Neuron (in vitro differentiated cells): ENCODE results near the gene RBM5.

ENCODE experiments used
- H2AFZ ChIP-seq: one replicate; pipeline ENCODE4 v1.6.1; 2013; ENCODE audit warnings: low read depth, mild to moderate bottlenecking, inconsistent platforms, low read length, moderate library complexity
- H3K27me3 ChIP-seq: one replicate; pipeline ENCODE4 v1.6.1; 2013; ENCODE audit warnings: low read length; ENCODE audit not compliant: insufficient read depth
- H3K36me3 ChIP-seq: one replicate; pipeline ENCODE4 v1.6.1; 2013; ENCODE audit warnings: low read length; ENCODE audit not compliant: insufficient read depth
- H3K4me1 ChIP-seq: one replicate; pipeline ENCODE4 v1.6.1; 2013; ENCODE audit warnings: low read length; ENCODE audit not compliant: insufficient read depth
- H3K4me3 ChIP-seq: 2 replicates; pipeline ENCODE4 v1.5.1; 2013; ENCODE audit warnings: mild to moderate bottlenecking, low read length, moderate library complexity
- H3K9me3 ChIP-seq: one replicate; pipeline ENCODE4 v1.6.1; 2013; ENCODE audit warnings: low read length

Gene RBM5

DNA sequence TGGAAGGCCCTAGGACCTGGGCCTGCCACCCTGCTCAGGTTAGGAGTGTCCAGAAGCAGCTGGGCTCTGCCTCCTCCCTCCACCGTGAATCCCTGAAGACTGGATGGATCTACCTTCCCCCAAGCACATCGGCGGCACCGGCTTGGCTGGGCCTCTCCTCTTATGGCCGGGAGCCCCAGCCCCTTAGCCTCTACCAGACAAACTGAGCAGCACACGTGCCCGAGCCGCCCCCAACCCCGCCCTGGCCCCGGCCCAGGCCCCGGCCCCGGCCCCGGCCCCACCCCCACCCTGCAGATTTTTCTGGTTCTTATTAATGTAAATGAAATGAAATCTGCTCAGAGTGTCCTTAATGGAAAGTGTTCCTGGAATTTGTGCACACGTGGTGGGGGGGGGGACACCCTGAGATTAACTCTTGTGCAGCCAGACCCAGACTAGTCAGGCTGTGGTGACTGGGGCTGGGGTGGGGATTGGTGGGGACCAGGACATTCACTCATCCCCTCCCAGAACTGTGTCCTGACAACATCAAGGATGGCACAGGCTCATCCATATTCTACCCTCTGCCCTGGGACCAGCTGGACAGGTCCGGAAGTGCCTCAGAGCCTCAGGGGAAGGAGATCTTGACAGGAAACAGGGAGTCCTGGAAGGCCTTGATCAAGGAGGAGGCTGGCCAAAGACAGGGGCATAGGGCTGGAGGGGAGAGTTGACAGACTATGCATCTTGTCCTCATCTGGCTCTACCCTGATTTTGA is 35.5 kb downstream of the RBM5 start:
- peaks cover 15% of the 10 kb centered on the region for H3K36me3 ChIP-seq
- H3K4me1 ChIP-seq, result peaks cover 17% of the 10 kb centered on the region
- H2AFZ ChIP-seq, result no peak overlapping the region
- no peaks in the 10 kb centered on the region for H3K9me3 ChIP-seq
- no peaks in the 10 kb centered on the region for H3K27me3 ChIP-seq
- no peak overlapping the region for H3K4me3 ChIP-seq

DNA sequence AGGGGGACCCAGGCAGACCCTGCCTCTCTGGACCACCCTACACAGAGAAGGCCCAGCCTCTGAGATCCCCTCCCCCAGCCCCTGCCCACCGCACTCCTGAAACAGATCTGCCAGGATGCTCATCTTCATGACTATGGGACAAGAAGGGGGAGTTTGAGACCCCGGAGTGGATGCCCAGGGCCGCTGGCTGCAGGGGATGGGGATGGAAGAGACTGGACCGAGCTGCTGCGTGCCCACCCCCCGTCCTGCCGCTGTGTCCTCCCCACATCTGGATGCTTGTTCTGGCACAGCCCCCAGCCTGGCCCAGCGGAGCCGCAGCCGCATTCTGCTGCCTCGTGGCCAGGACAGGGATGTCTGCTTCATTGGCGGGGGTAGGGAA is 36.1 kb downstream of the RBM5 start:
- Histone ChIP-seq H3K9me3 (no peaks in the 10 kb centered on the region), H3K4me3 (no peak overlapping the region), H3K27me3 (no peaks in the 10 kb centered on the region), H3K36me3 (peaks cover 11% of the 10 kb centered on the region), H2AFZ (no peak overlapping the region), H3K4me1 (peaks cover 17% of the 10 kb centered on the region)

DNA sequence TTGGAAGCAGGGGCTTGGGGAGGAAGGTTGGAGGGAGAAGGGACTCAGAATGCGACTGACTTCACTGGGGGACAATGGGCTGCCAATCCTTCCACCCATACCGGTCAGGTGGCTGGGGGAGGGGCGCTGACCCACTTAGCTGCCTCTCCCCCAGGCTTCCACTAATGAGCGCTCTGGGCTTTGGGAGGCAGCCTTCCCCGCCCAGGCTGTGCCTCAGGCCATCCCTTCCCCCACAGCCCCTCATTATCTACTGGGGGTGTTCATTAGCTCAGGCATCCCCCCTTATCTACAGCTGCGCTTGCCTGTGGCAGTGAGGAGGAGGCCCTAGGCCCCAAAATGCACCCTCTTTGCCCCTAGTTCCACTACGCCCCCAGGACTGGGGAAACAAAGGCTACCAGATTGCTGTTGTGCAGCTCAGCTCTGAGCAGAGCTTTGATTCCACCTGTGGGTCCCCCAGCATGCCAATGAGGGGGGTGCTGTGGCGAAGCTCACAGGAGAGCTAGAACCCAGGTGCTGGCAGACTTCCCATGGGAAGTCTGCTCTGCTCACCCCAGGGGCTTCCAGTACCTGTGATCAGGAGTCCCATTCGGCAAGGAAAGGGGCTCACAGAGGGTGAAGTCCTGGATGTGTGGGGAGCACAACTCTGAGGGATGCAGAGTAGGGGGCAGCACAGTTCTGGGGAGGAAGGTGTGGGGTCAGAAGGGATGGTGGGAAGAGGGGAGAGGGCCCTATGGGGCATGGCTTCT is 37.0 kb downstream of the RBM5 start:
- Histone ChIP-seq H3K4me3 (no peak overlapping the region), H3K9me3 (no peaks in the 10 kb centered on the region), H2AFZ (no peak overlapping the region), H3K36me3 (peaks cover 2% of the 10 kb centered on the region), H3K4me1 (peaks cover 17% of the 10 kb centered on the region), H3K27me3 (no peaks in the 10 kb centered on the region)

DNA sequence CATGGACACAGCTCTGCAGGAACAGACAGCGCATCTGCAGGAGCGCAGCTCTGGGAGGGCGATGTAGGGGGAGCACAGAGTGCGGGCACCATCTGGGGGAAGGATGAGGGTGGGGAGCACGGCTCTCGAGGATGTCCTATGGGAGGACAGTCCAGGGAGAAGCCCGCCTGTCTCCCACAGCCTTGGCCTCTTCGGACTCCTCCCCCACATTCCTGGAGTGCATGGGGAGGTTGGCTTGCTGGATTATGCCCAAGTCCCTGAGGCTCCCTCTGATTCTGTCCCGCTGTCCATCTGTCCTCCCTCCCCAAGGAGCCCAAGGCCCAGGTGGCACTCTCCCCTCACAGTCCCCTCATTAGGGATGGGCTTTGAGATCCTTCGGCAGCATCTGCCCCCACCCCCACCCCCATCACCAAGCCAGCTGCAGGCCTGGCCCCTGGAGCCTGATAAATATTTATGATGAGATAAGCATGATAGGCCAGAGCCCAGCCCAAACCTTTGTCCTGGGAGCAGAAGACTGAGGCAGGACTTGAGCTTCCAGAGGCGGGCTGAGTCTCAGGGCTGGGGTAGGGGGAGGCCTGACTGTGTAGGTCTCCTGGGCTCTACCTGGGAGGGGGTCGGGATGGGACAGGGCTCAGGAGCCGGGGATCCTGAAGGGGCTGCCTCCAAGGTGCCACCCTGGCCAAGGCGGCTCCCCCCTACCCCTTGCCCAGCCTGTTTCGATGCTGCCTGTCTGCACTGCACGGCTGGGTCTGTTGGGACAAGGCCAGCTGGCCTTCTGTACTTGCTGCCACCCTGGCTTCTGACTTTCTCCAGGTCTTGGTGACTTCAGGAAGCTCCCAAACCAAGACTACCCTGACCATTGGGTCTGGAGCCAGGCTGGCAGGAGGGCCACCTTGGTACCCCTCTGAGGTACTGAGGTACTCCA is 37.8 kb downstream of the RBM5 start:
- peaks cover 17% of the 10 kb centered on the region for H3K4me1 ChIP-seq
- no peaks in the 10 kb centered on the region for H3K36me3 ChIP-seq
- no peak overlapping the region for H3K4me3 ChIP-seq
- no peaks in the 10 kb centered on the region for H3K27me3 ChIP-seq
- no peak overlapping the region for H2AFZ ChIP-seq
- H3K9me3 ChIP-seq, result no peaks in the 10 kb centered on the region

DNA sequence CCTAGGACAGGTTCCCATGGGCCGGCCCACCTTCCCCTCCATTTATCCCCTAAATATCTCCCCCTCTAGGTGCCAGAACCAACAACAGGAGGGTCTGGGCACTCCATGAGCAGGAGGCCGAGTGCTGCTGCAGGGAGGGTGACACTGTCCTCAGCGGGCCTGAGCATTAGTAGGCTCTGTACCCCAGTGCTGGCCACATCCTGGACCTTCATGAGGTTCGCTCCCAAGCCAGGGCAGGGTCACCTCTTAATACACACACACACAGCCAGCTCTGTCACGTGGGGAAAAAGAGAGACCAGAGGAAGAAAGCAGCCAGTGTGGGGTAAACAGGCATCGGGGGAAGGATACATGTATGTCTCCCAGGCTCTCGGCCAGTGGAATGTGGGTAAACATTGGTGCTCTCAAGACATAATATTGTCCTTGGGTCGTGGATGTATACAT is 38.6 kb downstream of the RBM5 start:
- Histone ChIP-seq H2AFZ (no peak overlapping the region), H3K36me3 (no peaks in the 10 kb centered on the region), H3K4me3 (no peak overlapping the region), H3K27me3 (no peaks in the 10 kb centered on the region), H3K9me3 (no peaks in the 10 kb centered on the region), H3K4me1 (peaks cover 17% of the 10 kb centered on the region)

DNA sequence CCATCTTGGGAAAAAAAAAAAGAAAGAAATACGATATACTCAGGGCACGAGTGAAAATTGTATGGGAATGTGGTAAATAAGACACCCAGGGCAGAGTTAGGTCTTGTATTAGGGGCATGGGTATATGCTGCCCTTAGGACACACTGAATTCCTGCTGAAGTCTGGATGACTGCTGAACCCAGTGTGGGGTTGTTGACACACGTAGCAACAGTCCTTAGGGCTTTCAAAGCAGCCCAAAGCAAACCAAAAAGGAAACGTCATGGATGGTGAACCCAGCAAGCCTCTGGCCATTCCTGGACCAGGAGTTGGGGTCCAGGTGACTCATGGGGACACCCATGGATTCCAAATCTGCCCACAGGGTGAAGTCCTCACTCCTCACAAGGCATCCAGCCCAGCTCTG is 39.3 kb downstream of the RBM5 start:
- Histone ChIP-seq H3K27me3 (no peaks in the 10 kb centered on the region), H3K36me3 (no peaks in the 10 kb centered on the region), H3K4me1 (peaks cover 17% of the 10 kb centered on the region), H3K9me3 (no peaks in the 10 kb centered on the region), H2AFZ (no peak overlapping the region), H3K4me3 (no peak overlapping the region)

DNA sequence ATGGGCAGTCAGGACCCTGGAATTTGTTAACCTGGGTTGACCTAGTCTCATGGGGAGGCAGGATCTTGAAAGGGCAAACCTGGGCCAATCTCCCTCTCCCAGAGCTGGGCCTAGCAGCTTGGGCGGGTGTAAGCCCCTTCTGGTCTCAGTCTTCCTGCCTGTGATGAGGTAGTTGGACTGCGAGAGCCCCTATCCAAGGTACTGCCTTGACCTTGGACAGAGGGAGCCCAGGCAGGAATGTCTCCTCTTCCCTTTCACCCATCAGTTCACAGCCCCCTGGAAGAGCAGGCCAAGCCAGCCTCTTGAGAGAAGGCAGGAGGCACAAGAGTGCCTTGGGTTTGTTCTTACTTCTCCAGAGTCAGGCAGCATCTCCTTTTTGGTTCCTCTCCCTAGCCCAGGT is 41.7 kb downstream of the RBM5 start:
- Histone ChIP-seq H3K27me3 (peaks cover 5% of the 10 kb centered on the region), H3K36me3 (no peaks in the 10 kb centered on the region), H2AFZ (no peak overlapping the region), H3K4me3 (no peak overlapping the region), H3K4me1 (peaks cover 17% of the 10 kb centered on the region), H3K9me3 (no peaks in the 10 kb centered on the region)

DNA sequence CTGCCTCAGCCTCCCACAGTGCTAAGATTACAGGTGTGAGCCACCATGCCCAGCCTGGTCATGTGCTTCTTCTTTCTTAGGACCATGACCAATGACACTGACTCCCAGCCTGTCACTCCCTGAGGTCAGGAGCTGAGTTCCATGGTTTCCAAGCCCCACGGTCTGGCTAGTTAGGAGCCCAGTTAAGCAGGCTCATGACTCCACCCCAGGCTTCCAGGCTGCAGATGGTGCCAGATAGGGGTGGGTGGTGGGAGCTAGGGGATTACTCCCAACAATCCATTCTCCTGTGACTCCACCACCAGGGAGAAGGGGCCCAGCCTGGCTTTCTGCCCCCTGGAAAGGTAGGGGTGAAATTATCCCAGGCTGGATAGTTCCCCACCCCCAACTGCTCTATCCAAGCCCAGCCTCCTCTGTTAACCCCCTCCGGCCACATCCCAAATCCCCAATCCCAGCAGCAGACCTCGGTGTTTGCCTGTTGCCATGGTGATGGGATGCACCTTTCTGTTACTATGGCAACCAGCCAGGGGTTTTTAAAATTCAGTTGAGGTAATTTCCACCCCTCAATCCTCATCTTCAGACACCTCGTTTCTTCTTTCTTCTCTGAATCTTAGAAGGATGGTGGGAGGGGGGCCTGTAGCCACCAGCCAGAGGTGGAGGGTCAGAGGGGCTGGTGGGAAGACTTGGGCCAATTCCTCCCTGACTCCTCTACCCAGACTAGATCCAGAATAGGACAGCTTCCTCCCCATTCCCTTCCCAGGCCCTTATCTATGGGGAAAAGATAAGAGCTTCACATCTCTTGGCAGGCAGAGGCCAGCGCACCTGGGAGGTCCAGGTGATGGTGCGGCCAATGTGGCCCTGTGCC is 43.9 kb downstream of the RBM5 start:
- Histone ChIP-seq H3K4me1 (no peaks in the 10 kb centered on the region), H3K36me3 (no peaks in the 10 kb centered on the region), H3K27me3 (peaks cover 5% of the 10 kb centered on the region), H2AFZ (no peak overlapping the region), H3K9me3 (no peaks in the 10 kb centered on the region), H3K4me3 (no peak overlapping the region)

DNA sequence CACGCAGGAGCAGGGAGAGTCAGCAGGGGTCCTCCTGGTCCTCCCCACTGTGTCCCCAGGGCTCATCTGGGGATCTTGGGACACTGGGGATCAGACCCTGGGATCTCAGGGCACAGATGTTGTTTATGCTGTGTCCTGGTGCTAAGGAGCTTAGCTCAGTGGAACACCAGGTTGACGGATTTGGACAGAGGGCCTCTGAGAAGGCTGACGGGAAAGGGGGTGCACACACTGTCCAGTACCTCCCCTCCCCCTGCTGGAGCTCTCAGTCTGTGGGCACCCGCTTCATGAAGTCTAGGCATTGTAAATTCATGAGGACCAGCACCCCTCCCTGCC is 44.5 kb downstream of the RBM5 start:
- H3K4me3 ChIP-seq, result no peak overlapping the region

DNA sequence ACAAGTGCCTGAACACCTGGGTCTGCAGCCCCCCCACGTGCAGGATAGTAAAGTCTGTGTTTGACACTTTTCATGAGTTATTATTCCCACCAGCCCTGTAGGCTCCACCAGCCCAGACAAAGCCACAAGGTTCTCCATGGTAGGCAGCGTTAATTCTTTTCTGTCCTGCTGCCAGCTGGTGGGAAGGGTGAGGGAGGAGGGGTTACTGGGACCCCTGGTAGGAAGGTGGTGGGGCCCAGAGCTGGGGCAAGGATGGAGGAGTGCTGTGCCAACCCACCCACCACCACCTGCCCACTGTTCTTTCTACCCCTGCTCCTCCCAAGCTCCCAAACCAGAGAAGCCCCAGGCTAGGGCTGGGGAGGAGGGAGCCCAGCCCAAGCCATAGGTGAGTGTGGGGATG is 45.6 kb downstream of the RBM5 start:
- H3K9me3 ChIP-seq, result no peaks in the 10 kb centered on the region
- H3K4me3 ChIP-seq, result no peak overlapping the region
- H3K27me3 ChIP-seq, result peaks cover 5% of the 10 kb centered on the region
- peaks cover 14% of the 10 kb centered on the region for H3K4me1 ChIP-seq
- no peak overlapping the region for H2AFZ ChIP-seq
- H3K36me3 ChIP-seq, result no peaks in the 10 kb centered on the region

More for the DNA sequence above, 44.5 kb downstream of the RBM5 start:
- Histone ChIP-seq H3K36me3 (no peaks in the 10 kb centered on the region), H2AFZ (no peak overlapping the region), H3K4me1 (peaks cover 3% of the 10 kb centered on the region), H3K27me3 (peaks cover 5% of the 10 kb centered on the region), H3K9me3 (no peaks in the 10 kb centered on the region)

DNA sequence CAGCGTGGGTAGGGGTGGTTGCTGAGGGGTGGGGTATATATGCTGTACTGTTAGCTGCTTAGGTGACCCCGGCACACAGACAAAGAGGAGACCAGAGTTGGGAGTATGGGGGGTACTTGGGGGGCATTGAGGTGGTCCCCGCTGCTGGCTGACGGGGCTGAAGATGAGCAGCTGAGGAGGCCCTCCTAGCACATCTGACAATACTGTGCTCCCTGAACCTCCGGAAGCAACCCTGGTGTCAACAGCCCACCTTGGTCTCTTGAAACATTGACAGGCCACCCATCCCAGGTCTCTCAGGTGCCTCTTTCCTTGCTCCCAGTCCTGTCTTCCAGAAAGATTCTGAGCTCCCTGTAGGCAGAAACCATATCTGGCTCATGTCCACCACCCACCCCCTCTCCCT is 47.2 kb downstream of the RBM5 start:
- H3K36me3 ChIP-seq, result no peaks in the 10 kb centered on the region
- no peak overlapping the region for H3K4me3 ChIP-seq
- H3K9me3 ChIP-seq, result no peaks in the 10 kb centered on the region
- peaks cover 16% of the 10 kb centered on the region for H3K4me1 ChIP-seq
- H2AFZ ChIP-seq, result no peak overlapping the region
- H3K27me3 ChIP-seq, result peaks cover 5% of the 10 kb centered on the region

DNA sequence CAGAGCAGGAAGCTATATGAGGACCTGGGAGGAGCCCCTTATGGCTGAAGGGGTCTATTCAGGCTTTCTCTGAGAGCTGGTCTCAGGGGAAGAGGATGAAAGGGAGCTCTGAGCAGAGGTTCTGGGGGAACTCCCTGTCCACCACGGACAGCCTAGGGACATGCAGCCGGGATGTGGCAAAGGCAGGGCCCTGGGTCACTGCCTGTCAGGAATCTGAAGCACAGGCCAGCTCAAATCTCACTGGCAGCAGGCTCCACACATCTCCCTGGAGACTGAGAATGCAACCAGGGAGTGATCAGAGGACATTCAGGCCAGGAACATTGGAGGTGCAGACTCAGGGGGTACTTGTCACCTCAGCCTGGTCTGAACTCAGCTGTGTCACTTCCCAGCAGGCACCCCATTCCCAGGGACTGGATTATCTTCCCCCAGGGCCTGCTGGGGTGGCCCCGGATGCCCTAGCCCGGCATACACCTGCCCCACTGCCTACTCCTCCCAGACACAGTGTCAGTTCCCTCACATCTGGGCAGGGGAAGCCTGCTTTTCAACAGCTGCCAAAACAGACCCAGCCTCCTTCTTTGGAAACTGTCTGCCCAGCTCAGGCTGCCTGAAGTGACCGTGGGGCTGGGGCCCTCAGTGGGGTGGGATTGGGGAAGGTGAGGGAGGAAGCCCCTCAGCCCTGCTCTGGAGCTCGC is 48.1 kb downstream of the RBM5 start:
- no peak overlapping the region for H3K4me3 ChIP-seq
- no peaks in the 10 kb centered on the region for H3K9me3 ChIP-seq
- H3K36me3 ChIP-seq, result no peaks in the 10 kb centered on the region
- H3K4me1 ChIP-seq, result peaks cover 16% of the 10 kb centered on the region
- no peak overlapping the region for H2AFZ ChIP-seq
- H3K27me3 ChIP-seq, result peaks cover 5% of the 10 kb centered on the region
